Measurements from ENCODE around the gene BGN.

The BGN gene

GRCh38 chrX:153537080-153537479 lies 42.3 kb downstream of the BGN start:
- in situ Hi-C loops (cut with HindIII; ENCODE audit: low sequenced_read_pairs): no loop called here
- no peak for DNase-seq (ENCODE audit: low read depth, low spot score)
- TF ChIP-seq CTCF (IDR thresholded peaks at IDR 0.05; ENCODE audit: low read depth, low read length): no peak
- no peak overlapping the region for H3K4me3 ChIP-seq (ENCODE audit: low read depth, low read length)

DNA sequence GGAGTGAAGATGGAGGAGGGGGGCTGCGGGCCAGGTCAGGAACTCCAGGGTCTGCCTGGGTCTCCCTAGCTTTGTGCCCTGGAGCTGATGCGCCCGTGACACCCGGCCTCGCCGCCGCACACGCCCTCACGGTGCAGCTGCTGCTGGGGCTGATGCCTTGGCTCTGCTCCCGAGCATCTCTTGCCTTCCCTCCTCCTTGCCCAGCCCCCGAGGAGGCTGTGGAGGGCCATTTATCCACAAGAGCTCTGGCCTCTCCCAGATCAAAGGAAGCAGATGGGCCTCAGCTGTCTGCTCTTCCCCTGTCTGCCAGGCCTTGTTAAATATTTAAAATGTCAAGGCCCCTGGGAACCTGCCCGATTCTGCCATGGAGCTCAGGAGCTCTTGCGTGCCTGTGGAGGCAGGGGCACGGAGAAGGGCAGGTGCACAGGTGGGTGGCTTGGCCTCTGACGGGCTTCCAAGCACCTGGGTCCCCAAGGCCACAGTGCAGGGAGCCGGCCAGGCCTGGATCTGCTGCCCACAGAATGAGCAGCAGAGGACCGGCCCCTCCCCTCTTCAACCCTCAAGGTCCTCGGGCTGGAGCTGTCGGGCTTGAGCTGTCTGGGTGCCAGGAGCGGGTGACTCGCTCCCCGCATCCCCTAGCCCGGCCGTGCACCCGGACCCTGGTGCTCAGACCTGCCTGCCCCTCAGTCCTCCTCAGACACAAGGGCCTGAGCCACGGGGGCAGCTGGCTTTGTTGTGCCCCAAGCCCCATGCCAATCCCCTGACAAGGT lies 42.9 kb downstream of the BGN start:
- in situ Hi-C loops (cut with HindIII; ENCODE audit: low sequenced_read_pairs): no loop called here
- no peak overlapping the region for H3K4me3 ChIP-seq (ENCODE audit: low read depth, low read length)
- DNase-seq (ENCODE audit: low read depth, low spot score): no peak
- TF ChIP-seq CTCF (IDR thresholded peaks at IDR 0.05; ENCODE audit: low read depth, low read length): no peak

DNA sequence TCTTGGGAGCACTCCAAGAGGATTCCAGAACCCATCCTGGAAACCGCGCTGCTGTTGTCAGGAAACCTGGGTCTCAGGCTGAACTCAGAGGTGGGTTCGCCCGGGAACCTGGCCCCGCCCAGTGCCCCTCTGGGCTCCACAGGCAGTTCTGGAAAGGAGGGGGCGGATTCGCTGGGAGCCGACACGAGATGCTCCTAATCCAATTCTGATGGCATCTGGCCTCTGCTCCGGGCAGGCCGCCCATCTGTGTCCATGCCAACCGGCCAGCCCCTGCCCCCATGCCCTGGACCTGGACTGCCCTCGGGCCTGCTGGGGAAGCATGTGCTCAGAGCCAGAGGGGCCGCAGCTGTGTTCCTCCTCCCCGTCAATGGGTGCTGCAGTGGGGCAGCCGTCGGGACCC lies 43.6 kb downstream of the BGN start:
- H3K4me3 ChIP-seq (ENCODE audit: low read depth, low read length): no peak overlapping the region
- no peak for DNase-seq (ENCODE audit: low read depth, low spot score)
- TF ChIP-seq CTCF (IDR thresholded peaks at IDR 0.05; ENCODE audit: low read depth, low read length): no peak
- in situ Hi-C loops (cut with HindIII; ENCODE audit: low sequenced_read_pairs): no loop called here

- no peak overlapping the region for H3K4me3 ChIP-seq (ENCODE audit: low read depth, low read length)
- peak; percentile 91 for TF ChIP-seq CTCF (IDR thresholded peaks at IDR 0.05; ENCODE audit: low read depth, low read length)
- peak; percentile 27 for DNase-seq (ENCODE audit: low read depth, low spot score)
- in situ Hi-C loops (cut with HindIII; ENCODE audit: low sequenced_read_pairs): no loop called here
Measured at GRCh38 chrX:153539171-153539978, 44.6 kb downstream of the BGN start.

- DNase-seq (ENCODE audit: low read depth, low spot score): no peak
- no peak for TF ChIP-seq CTCF (IDR thresholded peaks at IDR 0.05; ENCODE audit: low read depth, low read length)
- no peak overlapping the region for H3K4me3 ChIP-seq (ENCODE audit: low read depth, low read length)
- in situ Hi-C loops (cut with HindIII; ENCODE audit: low sequenced_read_pairs): no loop called here
Measured at GRCh38 chrX:153539979-153540358, 45.2 kb downstream of the BGN start.

- in situ Hi-C loops (cut with HindIII; ENCODE audit: low sequenced_read_pairs): no loop called here
- TF ChIP-seq CTCF (IDR thresholded peaks at IDR 0.05; ENCODE audit: low read depth, low read length): no peak
- no peak for DNase-seq (ENCODE audit: low read depth, low spot score)
- H3K4me3 ChIP-seq (ENCODE audit: low read depth, low read length): no peak overlapping the region
Measured at GRCh38 chrX:153544727-153545126, 49.9 kb downstream of the BGN start.
